HCT116 (cell line): ENCODE data around the gene FBXO48. TPM values are rescaled to one million over a fixed set of nuclear protein-coding genes. Genes with fewer than 3 reads are reported as not detected.

Experiments
- ATAC-seq: fragments of 200-7000 bp; cut with Tn5 transposase; 2 replicates; pipeline ENCODE4 v1.9.1; 2020; ENCODE audit warnings: mild to moderate bottlenecking, moderate library complexity
- BruUV-seq: library from RNA; stranded (reverse); fragments of 400-500 nt; replicated peaks from 2 replicates; lab custom pipeline; 2021; lab: Mats Ljungman, UMichigan
- CTCF ChIA-PET: fragments of 300-600 bp; sonication (Branson Sonifier 250); formaldehyde crosslinking; loops from one replicate; lab custom pipeline; 2021; ENCODE audit warnings: antibody characterized with exemption; lab: Charles Lee
- POLR2A ChIA-PET: fragments of 300-600, 350-600 bp; sonication (Branson Sonifier 250); formaldehyde crosslinking; loops from one replicate; lab custom pipeline; 2021; ENCODE audit warnings: antibody characterized with exemption; lab: Charles Lee
- RAD21 ChIA-PET, 2 experiments: fragments of 300-600 bp; sonication (Branson Sonifier 250); formaldehyde crosslinking; loops; one replicate each; lab custom pipeline; 2023; ENCODE audit warnings: low total read pairs in 2 of 2; ENCODE audit not compliant: uncharacterized antibody in 2 of 2, unreplicated experiment in 2 of 2, low non-redundant PET in 1 of 2; lab: Charles Lee
- DNase-seq: peaks from one replicate; pipeline ENCODE4 v3.0.0-alpha.2; 2010; ENCODE audit warnings: low read depth, low spot score
- H2AFZ ChIP-seq: fragments of 200-600 bp; shearing (Covaris generic), sonication (generic); 2 replicates; pipeline ENCODE4 v1.6.1; 2017; ENCODE audit warnings: low read depth, mixed run types, mixed read lengths, antibody characterized with exemption, low read length; ENCODE audit not compliant: poor library complexity, severe bottlenecking
- H3K27ac ChIP-seq: 2 replicates; pipeline ENCODE4 v1.5.1; 2012; ENCODE audit warnings: low read depth, low read length
- H3K27me3 ChIP-seq: fragments of 200-600 bp; sonication (generic); 2 replicates; pipeline ENCODE4 v1.6.1; 2016; ENCODE audit warnings: mixed run types, low read length, mixed read lengths; ENCODE audit not compliant: insufficient read depth
- H3K36me3 ChIP-seq, 2 experiments: fragments of 200-500 bp in 1 of 2; fragments of 200-600 bp in 1 of 2; sonication (Bioruptor generic) in 1 of 2; sonication (generic) in 1 of 2; 2 replicates each; pipeline versions ENCODE4 v1.5.1 to v1.6.1; 2014 to 2016; ENCODE audit warnings: low read length in 2 of 2, inconsistent platforms in 1 of 2, mixed read lengths in 1 of 2, mixed run types in 1 of 2; ENCODE audit not compliant: insufficient read depth in 2 of 2, control insufficient read depth in 1 of 2
- H3K4me1 ChIP-seq, 2 experiments: fragments of 200-600 bp in 1 of 2; sonication (generic) in 1 of 2; 2 replicates each; pipeline versions ENCODE4 v1.5.1 to v1.6.1; 2012 to 2017; ENCODE audit warnings: low read length in 2 of 2, inconsistent platforms in 1 of 2, mild to moderate bottlenecking in 1 of 2, mixed read lengths in 1 of 2, mixed run types in 1 of 2, moderate library complexity in 1 of 2; ENCODE audit not compliant: insufficient read depth in 2 of 2, control insufficient read depth in 1 of 2
- H3K4me2 ChIP-seq: fragments of 200-600 bp; sonication (generic); 2 replicates; pipeline ENCODE4 v1.6.1; 2017; ENCODE audit warnings: mixed run types, low read length, mixed read lengths
- H3K4me3 ChIP-seq, 2 experiments: fragments of 200-600 bp in 1 of 2; sonication (generic) in 1 of 2; replicated peaks in 1 of 2; 2 replicates each; pipeline ENCODE4 v1.5.1; 2011 to 2016; ENCODE audit warnings: low read length in 2 of 2, control low read depth in 1 of 2, low read depth in 1 of 2, mild to moderate bottlenecking in 1 of 2, mixed read lengths in 1 of 2, mixed run types in 1 of 2
- H3K79me2 ChIP-seq: fragments of 200-600 bp; sonication (generic); 2 replicates; pipeline ENCODE4 v1.6.1; 2017; ENCODE audit warnings: mild to moderate bottlenecking, mixed run types, low read length, moderate library complexity, mixed read lengths; ENCODE audit not compliant: insufficient read depth
- H3K9ac ChIP-seq: fragments of 200-600 bp; sonication (generic); 2 replicates; pipeline ENCODE4 v1.6.1; 2016; ENCODE audit warnings: low read length, mixed read lengths
- H3K9me2 ChIP-seq: fragments of 200-600 bp; sonication (generic), shearing (Covaris generic); 2 replicates; pipeline ENCODE4 v1.6.1; 2017; ENCODE audit warnings: mixed run types, mild to moderate bottlenecking, moderate library complexity; ENCODE audit not compliant: insufficient read depth
- H3K9me3 ChIP-seq, 2 experiments: fragments of 200-500 bp in 1 of 2; fragments of 200-600 bp in 1 of 2; sonication (Bioruptor generic) in 1 of 2; sonication (generic) in 1 of 2; 2 replicates each; pipeline ENCODE4 v1.6.1; 2014 to 2017; ENCODE audit warnings: low read length in 2 of 2, mixed read lengths in 2 of 2, inconsistent platforms in 1 of 2, low read depth in 1 of 2, mild to moderate bottlenecking in 1 of 2, mixed run types in 1 of 2, moderate library complexity in 1 of 2; ENCODE audit not compliant: control insufficient read depth in 1 of 2, insufficient read depth in 1 of 2
- H4K20me1 ChIP-seq: fragments of 200-600 bp; sonication (generic), shearing (Covaris generic); 2 replicates; pipeline ENCODE4 v1.6.1; 2017; ENCODE audit warnings: mixed run types, mild to moderate bottlenecking, moderate library complexity; ENCODE audit not compliant: insufficient read depth
- ATF3 ChIP-seq: IDR thresholded peaks from 2 replicates; pipeline ENCODE4 v1.6.1; 2012
- CBX3 ChIP-seq: IDR thresholded peaks from 2 replicates; pipeline ENCODE4 v1.6.1; 2012; ENCODE audit warnings: low read depth
- ELF1 ChIP-seq: IDR thresholded peaks from 2 replicates; pipeline ENCODE4 v1.6.1; 2012; ENCODE audit warnings: low read depth, borderline replicate concordance
- EZH2 ChIP-seq: fragments of 200-600 bp; sonication (generic); IDR thresholded peaks from 2 replicates; pipeline ENCODE4 v1.6.1; 2017; ENCODE audit warnings: antibody characterized with exemption, mixed run types
- EZH2phosphoT487 ChIP-seq: fragments of 200-600 bp; IDR thresholded peaks from 2 replicates; pipeline ENCODE4 v1.6.1; 2018; ENCODE audit warnings: antibody characterized with exemption, borderline replicate concordance
- JUND ChIP-seq: IDR thresholded peaks from 2 replicates; pipeline ENCODE4 v1.6.1; 2012
- REST ChIP-seq: IDR thresholded peaks from 2 replicates; pipeline ENCODE4 v1.6.1; 2012; ENCODE audit warnings: low read depth
- SIN3A ChIP-seq: IDR thresholded peaks from 2 replicates; pipeline ENCODE4 v1.6.1; 2012; ENCODE audit warnings: low read depth
- SP1 ChIP-seq: IDR thresholded peaks from 2 replicates; pipeline ENCODE4 v1.6.1; 2012; ENCODE audit warnings: low read depth
- SRF ChIP-seq: IDR thresholded peaks from 2 replicates; pipeline ENCODE4 v1.6.1; 2012; ENCODE audit warnings: low read depth
- TCF7L2 ChIP-seq: IDR thresholded peaks from 2 replicates; pipeline ENCODE4 v1.7.0; 2011; ENCODE audit warnings: borderline replicate concordance, inconsistent platforms; ENCODE audit not compliant: insufficient read depth, insufficient read length; ENCODE audit errors: extremely low read depth
- YY1 ChIP-seq: IDR thresholded peaks from 2 replicates; pipeline ENCODE4 v1.6.1; 2011; ENCODE audit warnings: low read length, low read depth, moderate library complexity, mild to moderate bottlenecking; ENCODE audit not compliant: insufficient replicate concordance; ENCODE audit errors: extremely low read depth
- ZBTB33 ChIP-seq: IDR thresholded peaks from 2 replicates; pipeline ENCODE4 v1.6.1; 2011; ENCODE audit warnings: mild to moderate bottlenecking, low read length, moderate library complexity; ENCODE audit not compliant: insufficient replicate concordance; ENCODE audit errors: extremely low read depth
- ZFX ChIP-seq: fragments of 450-650 bp; IDR thresholded peaks from 2 replicates; pipeline ENCODE4 v1.6.1; 2017
- intact Hi-C: fragments of 100-400 bp; cut with micrococcal nuclease; formaldehyde crosslinking; loops from 2 replicates; pipeline ENCODE4 v1.10.0; 2022
- total RNA-seq: library from RNA; stranded (reverse); gene quantifications from one replicate; pipeline ENCODE4 v1.2.1, GENCODE V29; 2021; ENCODE audit not compliant: unreplicated experiment

Gene FBXO48
- total RNA-seq, 1 experiment from 2014 or later: 0.91 TPM

GRCh38 chr2:68453761-68454360 is 13.2 kb downstream of the FBXO48 start:
- no peak for ATAC-seq
- Histone ChIP-seq H3K4me2 (no peak overlapping the region), H3K9me2 (no peaks in the 10 kb centered on the region), H3K4me3 (no peak overlapping the region), H3K36me3 (no peaks in the 10 kb centered on the region), H3K4me1 (no peaks in the 10 kb centered on the region), H3K9me3 (no peaks in the 10 kb centered on the region), H3K79me2 (no peaks in the 10 kb centered on the region), H2AFZ (no peak overlapping the region), H3K9ac (no peak overlapping the region), H3K27ac (no peak overlapping the region), H4K20me1 (no peaks in the 10 kb centered on the region), H3K27me3 (no peaks in the 10 kb centered on the region)
- DNase-seq: no peak
- CTCF ChIA-PET: interaction anchor here (0.7 to 1.6 kb wide), 2 partner anchors 10 to 12 kb away, joined by 3 to 5 read pairs; no protein-coding TSS in a partner anchor
- TF ChIP-seq EZH2 (no peak), ELF1 (no peak), ATF3 (no peak), TCF7L2 (no peak), CBX3 (no peak), SP1 (no peak), ZBTB33 (no peak), ZFX (no peak), SRF (no peak), REST (no peak), YY1 (no peak), SIN3A (no peak), JUND (no peak), EZH2phosphoT487 (no peak)
- intact Hi-C loops: no loop called here
- RAD21 ChIA-PET: no interaction called here
- POLR2A ChIA-PET: no interaction called here
- BruUV-seq: no TSS peak
